Measurements from ENCODE around the gene RUNX1.

The RUNX1 gene

GRCh38 chr21:34890724-34891612 lies 158.1 kb downstream of the RUNX1 start:
- DNase-seq = peak; percentile 40

- DNase-seq = no peak
Measured at GRCh38 chr21:34890470-34890723, 158.7 kb downstream of the RUNX1 start.

- peak; percentile 87 for DNase-seq
Measured at GRCh38 chr21:34889676-34890469, 159.2 kb downstream of the RUNX1 start.

DNA sequence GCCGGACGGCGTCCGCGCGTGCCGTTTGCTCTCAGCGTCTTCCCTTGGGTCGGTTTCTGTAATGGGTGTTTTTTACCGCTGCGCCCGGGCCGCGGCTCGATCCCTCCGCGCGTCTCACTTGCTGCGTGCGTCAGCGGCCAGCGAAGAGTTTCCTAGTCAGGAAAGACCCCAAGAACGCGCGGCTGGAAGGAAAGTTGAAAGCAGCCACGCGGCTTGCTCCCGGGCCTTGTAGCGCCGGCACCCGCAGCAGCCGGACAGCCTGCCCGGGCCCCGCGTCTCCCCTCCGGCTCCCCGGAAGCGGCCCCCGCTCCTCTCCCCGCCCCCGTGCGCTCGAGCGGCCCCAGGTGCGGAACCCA lies 159.8 kb downstream of the RUNX1 start:
- DNase-seq = peak; percentile 75

GRCh38 chr21:34888569-34889319 lies 160.4 kb downstream of the RUNX1 start:
- peak; percentile 91 for DNase-seq

DNA sequence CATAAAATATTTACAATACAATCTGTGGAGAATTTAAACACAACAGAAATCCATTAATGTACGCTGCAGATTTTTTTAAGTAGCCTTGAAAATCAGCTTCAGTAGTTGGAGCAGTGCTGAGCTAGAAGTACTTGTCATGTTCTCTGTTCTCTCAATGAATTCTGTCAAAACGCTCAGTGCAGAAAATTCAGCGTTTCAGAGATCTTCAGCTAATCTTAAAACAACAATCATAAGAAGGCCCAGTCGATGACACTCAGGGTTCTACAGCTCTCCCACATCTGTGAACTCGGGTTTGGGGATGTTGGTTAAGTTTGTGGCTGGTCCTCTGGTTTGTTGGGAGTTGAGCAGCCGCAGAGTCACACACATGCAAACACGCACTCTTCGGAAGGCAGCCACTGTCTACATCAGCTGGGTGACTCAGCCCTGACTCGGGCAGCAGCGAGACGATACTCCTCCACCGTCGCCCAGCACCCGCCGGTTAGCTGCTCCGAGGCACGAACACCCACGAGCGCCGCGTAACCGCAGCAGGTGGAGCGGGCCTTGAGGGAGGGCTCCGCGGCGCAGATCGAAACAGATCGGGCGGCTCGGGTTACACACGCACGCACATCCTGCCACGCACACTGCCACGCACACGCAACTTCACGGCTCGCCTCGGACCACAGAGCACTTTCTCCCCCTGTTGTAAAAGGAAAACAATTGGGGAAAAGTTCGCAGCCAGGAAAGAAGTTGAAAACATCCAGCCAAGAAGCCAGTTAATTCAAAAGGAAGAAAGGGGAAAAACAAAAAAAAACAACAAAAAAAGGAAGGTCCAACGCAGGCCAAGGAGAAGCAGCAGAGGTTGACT lies 161.2 kb downstream of the RUNX1 start:
- peak; percentile 94 for DNase-seq

GRCh38 chr21:34887105-34887442 lies 162.0 kb downstream of the RUNX1 start:
- no peak for DNase-seq

GRCh38 chr21:34886240-34887104 lies 162.6 kb downstream of the RUNX1 start:
- DNase-seq = peak; percentile 41

GRCh38 chr21:34885626-34886239 lies 163.4 kb downstream of the RUNX1 start:
- DNase-seq = no peak

DNA sequence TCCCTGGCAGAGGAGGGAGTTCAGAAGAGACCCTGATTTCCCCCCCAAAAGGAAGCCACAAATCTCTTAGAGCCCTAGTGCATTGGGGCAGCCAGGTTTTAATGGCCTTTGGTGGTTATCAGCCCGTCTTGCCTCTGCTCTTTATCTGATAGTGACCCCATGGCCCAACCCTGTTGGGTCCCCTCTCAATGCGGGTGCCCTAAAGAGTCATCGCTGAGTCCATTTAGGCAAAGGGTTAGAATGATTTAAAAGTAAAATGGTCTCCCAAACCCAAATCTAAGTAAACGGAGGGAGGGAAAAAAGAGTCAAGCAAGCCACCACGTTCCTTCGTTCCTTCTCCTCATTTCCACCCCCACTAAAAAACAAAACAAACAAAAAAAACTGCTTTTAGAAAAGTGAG lies 164.0 kb downstream of the RUNX1 start:
- no peak for DNase-seq

GRCh38 chr21:34884346-34884929 lies 164.7 kb downstream of the RUNX1 start:
- no peak for DNase-seq

- no peak for DNase-seq
Measured at GRCh38 chr21:34883491-34884271, 165.4 kb downstream of the RUNX1 start.

- DNase-seq = no peak
Measured at GRCh38 chr21:34882719-34883131, 166.4 kb downstream of the RUNX1 start.

DNA sequence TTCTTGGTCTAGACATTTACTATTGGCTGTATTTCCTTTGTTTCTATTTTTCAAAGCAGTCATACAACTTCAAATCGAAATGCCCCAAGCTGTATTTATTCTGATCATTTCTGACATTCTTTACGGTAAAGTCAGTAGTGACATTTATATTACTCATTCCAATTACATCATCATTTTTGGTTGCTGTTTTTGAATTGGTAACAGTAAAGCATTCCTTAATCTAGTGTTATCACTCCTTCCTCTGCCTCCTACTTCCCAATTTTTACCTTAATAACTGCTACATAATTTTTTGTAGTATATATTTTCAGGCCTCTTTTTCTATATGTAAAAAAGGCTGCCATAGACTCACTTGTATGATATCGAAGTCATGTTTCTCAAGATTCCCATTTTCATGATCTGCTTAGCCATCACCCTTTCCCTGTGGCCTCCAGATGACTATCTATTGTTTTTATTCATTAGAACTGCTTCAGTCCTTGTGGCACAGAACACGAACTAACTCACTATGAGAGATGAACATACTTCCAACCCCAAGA lies 167.2 kb downstream of the RUNX1 start:
- no peak for DNase-seq

DNA sequence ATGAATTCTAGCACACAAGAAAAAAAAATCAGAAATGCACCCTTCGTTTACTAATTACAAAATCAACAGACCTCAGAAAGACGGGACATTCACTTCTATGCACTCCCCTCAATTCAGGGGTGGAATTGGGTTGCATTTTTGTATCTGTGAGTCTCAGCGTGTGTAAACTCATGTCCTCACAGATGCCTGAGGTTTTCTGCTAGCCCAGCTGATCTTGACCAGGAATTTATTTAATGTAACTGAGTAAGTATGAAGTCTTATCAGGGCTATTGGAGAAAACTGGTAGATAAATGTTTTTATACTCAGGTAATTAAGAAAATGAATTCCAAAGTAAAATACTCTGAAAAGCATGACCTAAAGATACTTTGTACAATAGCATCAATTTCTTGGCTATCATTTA lies 167.7 kb downstream of the RUNX1 start:
- no peak for DNase-seq

DNA sequence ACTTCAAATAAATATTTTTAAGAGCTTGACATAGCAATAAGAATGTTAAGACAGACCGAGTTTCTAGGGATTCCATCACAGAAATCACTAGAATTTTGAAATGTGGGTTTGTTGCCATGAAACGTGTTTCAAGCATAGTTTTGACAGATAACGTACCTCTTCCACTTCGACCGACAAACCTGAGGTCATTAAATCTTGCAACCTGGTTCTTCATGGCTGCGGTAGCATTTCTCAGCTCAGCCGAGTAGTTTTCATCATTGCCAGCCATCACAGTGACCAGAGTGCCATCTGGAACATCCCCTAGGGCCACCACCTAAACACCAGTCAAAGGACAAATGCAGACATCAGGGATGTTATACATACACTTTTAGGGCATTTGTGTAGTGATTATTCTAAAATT lies 168.7 kb downstream of the RUNX1 start:
- DNase-seq = no peak

GRCh38 chr21:34878940-34879339 lies 170.2 kb downstream of the RUNX1 start:
- DNase-seq = no peak

- DNase-seq = no peak
Measured at GRCh38 chr21:34878501-34878900, 170.6 kb downstream of the RUNX1 start.

DNA sequence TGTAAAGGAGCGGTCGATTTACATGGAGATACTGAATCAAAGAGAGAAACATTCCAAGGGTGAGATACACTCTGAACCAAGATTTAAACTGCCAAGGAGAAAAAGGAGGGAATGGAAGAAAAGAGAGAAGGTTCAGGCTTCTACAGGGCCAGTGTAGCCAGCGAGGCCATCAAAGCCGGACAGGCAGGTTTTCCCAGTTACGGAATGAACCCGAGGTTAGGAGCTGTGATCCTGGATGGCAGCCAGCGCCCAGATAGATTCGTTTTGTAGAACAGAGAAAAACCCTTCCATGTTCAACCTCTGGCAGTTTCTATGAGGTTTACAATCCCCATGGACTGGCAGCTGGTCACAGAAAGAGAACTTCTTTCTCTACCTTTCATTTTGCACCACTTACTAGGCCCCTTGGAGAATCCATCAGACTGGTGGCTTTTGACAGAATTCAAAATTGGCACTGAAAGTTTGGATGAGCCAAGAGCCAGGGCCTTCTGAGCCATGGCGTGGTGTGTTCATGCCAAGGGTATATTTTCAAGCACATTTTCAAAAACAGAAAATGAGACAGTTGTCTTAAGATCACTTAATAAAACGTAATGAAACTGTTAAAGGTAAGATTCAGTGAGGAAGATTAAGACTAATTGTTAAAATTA lies 171.5 kb downstream of the RUNX1 start:
- DNase-seq = no peak
